ENCODE measurements around the gene SERPINI2. TPM values are rescaled to one million over a fixed set of nuclear protein-coding genes. Genes with fewer than 3 reads are reported as not detected.

Gene SERPINI2
- total RNA-seq, 2 donors from 2014 or later: 2.2 TPM; not detected in 1

DNA sequence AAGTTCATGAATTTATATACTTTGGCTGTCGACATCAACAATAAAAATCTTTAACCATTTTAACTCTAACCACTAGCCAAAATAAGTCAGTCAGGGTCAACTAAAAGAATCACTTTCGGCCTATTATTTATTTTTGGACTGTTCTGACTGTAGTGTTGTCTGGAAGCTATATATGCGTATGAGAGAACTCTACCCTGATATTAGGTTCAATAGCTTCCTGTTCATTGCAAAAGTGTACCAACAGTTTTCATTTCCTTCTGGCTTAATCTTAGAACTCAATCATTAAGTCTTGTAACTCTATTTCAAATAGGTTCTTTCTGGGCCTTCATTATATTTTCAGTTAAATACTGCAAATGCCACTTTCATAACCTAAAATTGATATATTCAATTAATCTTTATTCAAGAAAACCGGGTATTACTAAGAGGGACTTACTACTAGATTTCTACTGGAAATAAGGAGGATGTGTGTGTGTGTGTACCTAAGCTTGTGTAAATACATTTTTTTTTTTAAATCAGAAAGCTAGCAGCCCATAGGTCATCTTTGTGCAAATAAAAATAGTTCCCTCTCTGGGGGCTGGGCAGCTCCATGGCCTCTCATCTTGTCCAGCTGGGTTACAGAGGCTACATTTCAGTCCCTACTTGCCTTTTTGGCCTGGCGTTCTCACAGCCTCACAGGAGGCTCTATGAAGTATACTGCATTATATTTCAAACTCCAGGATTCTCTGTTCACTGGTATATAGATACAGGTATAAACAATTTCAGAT, 5.8 kb downstream of the SERPINI2 start:
- Histone ChIP-seq H3K27ac (no peak overlapping the region), H3K4me3 (no peak overlapping the region), H3K27me3 (no peaks in the 10 kb centered on the region), H3K4me1 (no peaks in the 10 kb centered on the region), H3K9me3 (no peaks in the 10 kb centered on the region), H3K36me3 (no peaks in the 10 kb centered on the region)
- no peak for DNase-seq (ENCODE audit: low spot score)
- no peak for TF ChIP-seq CTCF (IDR thresholded peaks at IDR 0.05)

DNA sequence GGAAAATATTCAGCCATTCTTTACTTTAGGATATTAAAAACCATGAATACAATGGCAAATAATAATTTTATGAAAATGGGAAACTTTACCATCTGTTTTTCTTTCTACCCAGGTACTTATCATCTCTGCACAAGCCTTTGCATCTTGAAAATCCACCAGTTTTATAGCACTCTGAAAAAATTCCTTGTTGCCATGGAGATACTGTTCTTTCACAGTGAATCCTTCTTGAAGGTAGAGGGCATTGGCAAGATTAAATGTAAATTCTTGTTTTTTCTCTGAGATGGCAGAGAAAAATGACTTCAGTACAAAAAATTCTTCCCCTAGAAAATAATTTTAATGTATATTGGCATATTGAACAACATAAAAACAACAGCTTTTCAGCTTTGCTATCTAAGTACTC, 6.9 kb downstream of the SERPINI2 start:
- no peaks in the 10 kb centered on the region for H3K36me3 ChIP-seq
- no peak overlapping the region for H3K4me3 ChIP-seq
- no peak overlapping the region for H3K27ac ChIP-seq
- H3K4me1 ChIP-seq: no peaks in the 10 kb centered on the region
- H3K9me3 ChIP-seq: no peaks in the 10 kb centered on the region
- H3K27me3 ChIP-seq: no peaks in the 10 kb centered on the region
- TF ChIP-seq CTCF (IDR thresholded peaks at IDR 0.05): no peak
- no peak for DNase-seq (ENCODE audit: low spot score)

GRCh38 chr3:167456157-167456799, 17.6 kb downstream of the SERPINI2 start:
- no peak overlapping the region for H3K4me3 ChIP-seq
- H3K27me3 ChIP-seq: no peaks in the 10 kb centered on the region
- no peak overlapping the region for H3K27ac ChIP-seq
- no peak for TF ChIP-seq CTCF (IDR thresholded peaks at IDR 0.05)
- no peaks in the 10 kb centered on the region for H3K9me3 ChIP-seq
- H3K36me3 ChIP-seq: no peaks in the 10 kb centered on the region
- no peak for DNase-seq (ENCODE audit: low spot score)
- H3K4me1 ChIP-seq: no peaks in the 10 kb centered on the region

DNA sequence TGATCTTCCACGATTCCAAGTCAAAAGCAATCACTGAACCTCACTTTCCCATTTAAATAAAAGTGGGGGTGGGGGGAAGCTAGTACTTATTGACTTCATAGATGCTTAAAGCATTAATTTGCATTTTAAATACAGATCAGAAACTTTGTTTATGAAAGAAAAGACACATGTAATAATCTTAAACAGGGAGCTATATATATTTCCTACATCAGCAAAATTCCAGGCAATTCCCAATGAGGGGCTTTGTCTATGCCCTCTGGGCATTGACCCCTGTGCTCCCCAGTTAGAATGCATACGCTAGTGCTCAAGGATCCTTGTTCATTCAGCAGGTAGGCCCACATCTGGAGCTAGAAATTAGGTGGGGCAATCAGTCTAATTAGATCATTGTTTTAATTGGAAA, 20.0 kb downstream of the SERPINI2 start:
- Histone ChIP-seq H3K27me3 (no peaks in the 10 kb centered on the region), H3K9me3 (no peaks in the 10 kb centered on the region), H3K4me3 (no peak overlapping the region), H3K27ac (no peak overlapping the region), H3K4me1 (no peaks in the 10 kb centered on the region), H3K36me3 (no peaks in the 10 kb centered on the region)
- no peak for DNase-seq (ENCODE audit: low spot score)
- TF ChIP-seq CTCF (IDR thresholded peaks at IDR 0.05): no peak

DNA sequence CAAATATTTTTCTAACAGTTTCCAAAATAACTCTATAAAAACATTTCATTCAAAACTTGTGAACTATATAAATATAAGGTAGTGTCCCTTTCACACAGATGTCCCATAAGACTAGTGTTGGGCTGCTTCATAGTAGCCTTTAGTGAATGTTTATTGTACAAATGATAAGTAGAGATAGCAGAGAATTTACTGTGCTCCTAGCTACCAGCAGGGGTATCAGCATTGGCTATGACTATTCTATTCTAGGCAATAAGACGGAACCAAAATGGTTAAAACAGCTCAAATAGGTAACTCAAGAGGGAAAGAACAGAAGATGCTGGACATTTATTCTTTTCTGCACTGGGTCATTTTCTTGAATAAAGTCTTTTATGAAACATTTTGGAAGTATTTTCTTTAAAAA, 22.6 kb downstream of the SERPINI2 start:
- Histone ChIP-seq H3K36me3 (no peaks in the 10 kb centered on the region), H3K4me3 (no peak overlapping the region), H3K27ac (no peak overlapping the region), H3K9me3 (no peaks in the 10 kb centered on the region), H3K4me1 (no peaks in the 10 kb centered on the region), H3K27me3 (no peaks in the 10 kb centered on the region)
- no peak for DNase-seq (ENCODE audit: low spot score)
- TF ChIP-seq CTCF (IDR thresholded peaks at IDR 0.05): no peak
